Colonic mucosa (tissue), 4 donors: ENCODE data around the gene NR3C1. TPM values are rescaled to one million over a fixed set of nuclear protein-coding genes. Genes with fewer than 3 reads are reported as not detected.

Experiments
- DNase-seq: peaks from one replicate; pipeline ENCODE4 v3.0.0-alpha.2; 2020
- H3K27ac ChIP-seq: fragments of 200-600 bp; one replicate; pipeline ENCODE4 v1.8.0; 2021
- H3K27me3 ChIP-seq: fragments of 200-600 bp; one replicate; pipeline ENCODE4 v1.8.0; 2021
- H3K36me3 ChIP-seq: fragments of 200-600 bp; one replicate; pipeline ENCODE4 v1.8.0; 2021
- H3K4me1 ChIP-seq: fragments of 200-600 bp; one replicate; pipeline ENCODE4 v1.8.0; 2021; ENCODE audit warnings: mild to moderate bottlenecking
- H3K4me3 ChIP-seq: fragments of 200-600 bp; one replicate; pipeline ENCODE4 v1.8.0; 2021
- H3K9ac ChIP-seq, 2 donors: one replicate each; pipeline ENCODE4 v1.7.0; 2013; ENCODE audit warnings: control low read depth in 2 of 2, low read depth in 2 of 2, low read length in 2 of 2
- H3K9me3 ChIP-seq: fragments of 200-600 bp; one replicate; pipeline ENCODE4 v1.8.0; 2021
- CTCF ChIP-seq: fragments of 200-600 bp; IDR thresholded peaks from one replicate; pipeline ENCODE4 v1.8.0; 2022; ENCODE audit warnings: antibody characterized with exemption, mild to moderate bottlenecking
- intact Hi-C: fragments of 100-400 bp; cut with DNase I; formaldehyde crosslinking; loops from one replicate; pipeline ENCODE4 v1.14.1; 2022
- total RNA-seq, 2 donors: library from RNA; stranded (reverse); fragmentation: NEBNext Ultra II Directional in 1 of 2; extraction: Animal tissue kit (Norgen Biotek cat#: 25700) in 1 of 2; gene quantifications; one replicate each; pipeline ENCODE4 v1.2.1, GENCODE V29; 2021
- donor health status: healthy.
- donor health status: DM: no; HTN: no; CAD: no.
- donor health status: DM: no; HTN: no; CAD: no.

Gene NR3C1
- total RNA-seq, 2 donors from 2014 or later, result 13.0 to 23.5 TPM

GRCh38 chr5:143401227-143402016, 2.1 kb downstream of the NR3C1 start:
- intact Hi-C loops, result loop anchor here (10.0 kb wide), 2 partner anchors 387 to 423 kb away; no protein-coding TSS in a partner anchor
- H3K27ac ChIP-seq, result no peak overlapping the region

GRCh38 chr5:143400541-143401226, 2.8 kb downstream of the NR3C1 start:
- no peaks in the 10 kb centered on the region for H3K4me1 ChIP-seq
- peak overlapping the region; percentile 13 for H3K27ac ChIP-seq
- no peak for DNase-seq
- TF ChIP-seq CTCF, result no peak
- intact Hi-C loops, result loop anchor here (10.0 kb wide), 2 partner anchors 386 to 424 kb away; no protein-coding TSS in a partner anchor
- H3K9ac ChIP-seq, result no peak overlapping the region
- H3K27me3 ChIP-seq, result no peaks in the 10 kb centered on the region
- peak overlapping the region; percentile 2 for H3K4me3 ChIP-seq
- H3K9me3 ChIP-seq, result no peaks in the 10 kb centered on the region
- no peaks in the 10 kb centered on the region for H3K36me3 ChIP-seq

More at GRCh38 chr5:143401227-143402016, 2.1 kb downstream of the NR3C1 start:
- H3K9me3 ChIP-seq, result no peaks in the 10 kb centered on the region
- peak overlapping the region; percentile 57 to 80 for H3K9ac ChIP-seq
- no peak for DNase-seq
- no peaks in the 10 kb centered on the region for H3K36me3 ChIP-seq
- TF ChIP-seq CTCF, result no peak
- no peaks in the 10 kb centered on the region for H3K4me1 ChIP-seq
- peak overlapping the region; percentile 58 for H3K4me3 ChIP-seq
- no peaks in the 10 kb centered on the region for H3K27me3 ChIP-seq

GRCh38 chr5:143399616-143400540, 3.6 kb downstream of the NR3C1 start:
- H3K9ac ChIP-seq, result peak overlapping the region in 1 of 2 donors; percentile 27
- intact Hi-C loops, result loop anchor here (10.0 kb wide), 2 partner anchors 385 to 425 kb away; no protein-coding TSS in a partner anchor
- no peaks in the 10 kb centered on the region for H3K36me3 ChIP-seq
- peak overlapping the region; percentile 13 for H3K27ac ChIP-seq
- H3K4me1 ChIP-seq, result no peaks in the 10 kb centered on the region
- no peaks in the 10 kb centered on the region for H3K27me3 ChIP-seq
- no peak for TF ChIP-seq CTCF
- no peak for DNase-seq
- no peaks in the 10 kb centered on the region for H3K9me3 ChIP-seq
- peak overlapping the region; percentile 2 for H3K4me3 ChIP-seq

- no peak for TF ChIP-seq CTCF
- Histone ChIP-seq H3K27ac (no peak overlapping the region), H3K4me3 (no peak overlapping the region), H3K36me3 (no peaks in the 10 kb centered on the region), H3K27me3 (no peaks in the 10 kb centered on the region), H3K4me1 (no peaks in the 10 kb centered on the region), H3K9ac (peak overlapping the region in 1 of 2 donors; percentile 21), H3K9me3 (no peaks in the 10 kb centered on the region)
- intact Hi-C loops, result no loop called here
- no peak for DNase-seq
Measured at GRCh38 chr5:143398451-143399237, 4.8 kb downstream of the NR3C1 start.
